Measurements from ENCODE around the gene PSMB4.

PSMB4 gene

DNA sequence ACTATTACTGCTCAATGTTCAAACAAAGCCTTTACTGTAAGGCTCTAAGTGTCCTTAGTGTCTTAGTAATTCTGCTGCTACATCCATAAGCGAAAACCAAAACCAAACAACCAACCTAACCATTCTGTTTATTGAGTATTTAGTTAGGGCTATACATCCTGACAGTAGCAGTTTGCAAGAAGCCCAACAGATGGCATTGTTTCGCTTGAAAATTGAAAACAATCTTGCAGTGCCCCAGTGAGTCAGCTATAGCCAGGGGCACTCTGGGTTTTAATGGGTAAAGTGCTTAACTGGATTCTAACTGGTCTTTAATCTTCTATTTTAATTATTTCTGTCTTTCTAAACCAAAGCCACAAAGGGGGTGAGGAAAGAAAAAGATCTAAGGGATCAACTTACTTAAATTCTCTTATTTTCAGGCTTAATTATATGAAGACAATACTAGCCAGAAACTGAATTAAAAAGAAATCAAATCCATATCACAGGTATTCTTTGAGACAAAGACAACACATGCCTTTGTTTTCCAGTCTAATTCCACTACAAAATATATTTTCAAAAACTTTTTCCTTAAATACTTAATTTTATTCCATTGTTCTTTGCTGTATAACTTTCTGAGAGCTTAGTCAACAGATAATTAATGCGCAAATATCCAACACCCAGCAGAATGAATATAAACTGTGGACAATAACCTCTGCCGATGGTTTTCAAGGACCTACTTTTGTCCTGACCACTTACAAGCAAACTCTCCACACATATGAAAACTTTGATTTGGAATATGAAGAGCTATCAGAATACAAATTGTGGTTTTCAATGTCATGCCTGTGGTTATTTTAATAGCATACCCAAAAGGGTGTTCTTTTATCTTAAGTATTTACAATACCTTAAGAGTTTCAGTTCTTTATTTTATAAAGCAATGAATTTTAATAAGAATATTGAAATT lies 44.7 kb downstream of the PSMB4 start:
- peak; percentile 33 for DNase-seq (ENCODE audit: low read depth)

DNA sequence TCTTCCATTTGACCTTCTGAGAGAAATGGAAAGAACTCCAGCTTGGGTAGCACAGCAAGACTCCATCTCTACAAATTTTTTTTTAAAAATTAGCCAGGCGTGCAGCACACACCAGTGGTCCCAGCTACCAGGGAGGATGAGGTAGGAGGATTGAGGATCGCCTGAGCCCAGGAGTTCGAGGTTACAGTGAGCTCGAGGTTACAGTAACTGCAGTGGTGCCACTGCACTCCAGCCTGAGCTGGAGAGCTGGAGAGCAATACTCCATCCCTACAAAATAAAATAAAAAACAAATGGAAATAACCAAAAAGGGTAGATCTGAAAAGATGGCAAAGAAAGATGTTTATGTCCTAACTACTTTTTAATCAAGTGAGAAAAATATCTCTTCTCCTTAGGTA lies 45.4 kb downstream of the PSMB4 start:
- DNase-seq (ENCODE audit: low read depth), result no peak

DNA sequence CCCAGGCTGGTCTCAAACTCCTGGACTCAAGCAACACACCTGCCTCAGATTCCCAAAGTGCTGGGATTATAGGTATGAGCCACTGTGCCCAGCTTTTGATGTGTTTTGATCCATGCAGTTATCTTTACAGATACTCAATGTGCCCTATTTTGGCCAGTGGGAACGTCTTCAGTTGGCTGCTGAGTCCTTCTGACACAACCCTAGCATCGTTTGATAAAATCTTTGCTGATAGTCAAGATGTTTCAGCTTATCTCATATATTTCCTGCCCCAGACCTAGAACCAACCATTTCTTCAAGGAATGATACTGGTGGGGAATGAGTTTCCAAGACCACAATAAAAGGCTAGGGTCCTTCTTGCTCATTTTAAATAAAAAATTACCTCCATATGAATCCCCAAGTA lies 48.3 kb downstream of the PSMB4 start:
- no peak for DNase-seq (ENCODE audit: low read depth)
